Esophagus squamous epithelium (tissue), 5 donors: Measurements from ENCODE around the gene NADK2. TPM values are rescaled to one million over a fixed set of nuclear protein-coding genes. Genes with fewer than 3 reads are reported as not detected.

Experiments used
- DNase-seq: peaks from one replicate; lab custom pipeline; 2025; lab: John Stamatoyannopoulos, UW
- H3K27ac ChIP-seq, 4 donors: fragments of 200-600 bp; sonication (generic); one replicate each; pipeline ENCODE4 v1.5.1; 2016 to 2019; ENCODE audit warnings: mild to moderate bottlenecking in 1 of 4
- H3K27me3 ChIP-seq, 4 donors: fragments of 200-600 bp; sonication (generic); 1 replicate in 3 of 4; 2 replicates in 1 of 4; pipeline versions ENCODE4 v1.5.1 to v1.6.0; 2017 to 2021; ENCODE audit warnings: antibody characterized with exemption in 1 of 4
- H3K36me3 ChIP-seq, 3 donors: fragments of 200-600 bp; sonication (generic); one replicate each; pipeline ENCODE4 v1.5.1; 2016 to 2019
- H3K4me1 ChIP-seq, 3 donors: fragments of 200-600 bp; sonication (generic); one replicate each; pipeline ENCODE4 v1.5.1; 2017 to 2019
- H3K4me3 ChIP-seq, 4 donors: fragments of 200-600 bp; sonication (generic); 1 replicate in 3 of 4; 2 replicates in 1 of 4; pipeline ENCODE4 v1.5.1; 2016 to 2019; ENCODE audit warnings: mild to moderate bottlenecking in 2 of 4, moderate library complexity in 1 of 4
- H3K9me3 ChIP-seq, 3 donors: fragments of 200-600 bp; sonication (generic); one replicate each; pipeline ENCODE4 v1.5.1; 2016 to 2019
- POLR2A ChIP-seq, 4 donors: fragments of 450-650 bp; IDR thresholded peaks; one replicate each; pipeline ENCODE4 v1.6.1; 2017; ENCODE audit warnings: antibody characterized with exemption in 4 of 4, mild to moderate bottlenecking in 4 of 4, moderate library complexity in 3 of 4
- WGBS, 2 donors: methylation state at CpG; one replicate each; pipeline ENCODE4 v1.1.5; 2018; 5-methylcytosine and 5-hydroxymethylcytosine counted together
- intact Hi-C: fragments of 100-400 bp; cut with DNase I; formaldehyde crosslinking; loops from one replicate; pipeline ENCODE4 v1.15.0; 2022
- total RNA-seq, 4 donors: library from RNA; depleted of rRNA; stranded (reverse); fragments of >200 nt; gene quantifications; one replicate each; pipeline ENCODE4 v1.1.0, GENCODE V29; 2016
- TF ChIP-seq, protein P1 (sequence below), 6 experiments: fragments of 450-650 bp in 4 of 6; fragments of 200-600 bp in 2 of 6; sonication (generic) in 2 of 6; IDR thresholded peaks; one replicate each; pipeline ENCODE4 v1.5.1; 2016 to 2019; ENCODE audit warnings: antibody characterized with exemption in 6 of 6, mild to moderate bottlenecking in 4 of 6, moderate library complexity in 4 of 6
- donor health status: DM: yes; HTN: yes; CAD: no.

The NADK2 gene
- total RNA-seq, 4 donors from 2014 or later = 9.0 to 19.6 (median 15.4) TPM

DNA sequence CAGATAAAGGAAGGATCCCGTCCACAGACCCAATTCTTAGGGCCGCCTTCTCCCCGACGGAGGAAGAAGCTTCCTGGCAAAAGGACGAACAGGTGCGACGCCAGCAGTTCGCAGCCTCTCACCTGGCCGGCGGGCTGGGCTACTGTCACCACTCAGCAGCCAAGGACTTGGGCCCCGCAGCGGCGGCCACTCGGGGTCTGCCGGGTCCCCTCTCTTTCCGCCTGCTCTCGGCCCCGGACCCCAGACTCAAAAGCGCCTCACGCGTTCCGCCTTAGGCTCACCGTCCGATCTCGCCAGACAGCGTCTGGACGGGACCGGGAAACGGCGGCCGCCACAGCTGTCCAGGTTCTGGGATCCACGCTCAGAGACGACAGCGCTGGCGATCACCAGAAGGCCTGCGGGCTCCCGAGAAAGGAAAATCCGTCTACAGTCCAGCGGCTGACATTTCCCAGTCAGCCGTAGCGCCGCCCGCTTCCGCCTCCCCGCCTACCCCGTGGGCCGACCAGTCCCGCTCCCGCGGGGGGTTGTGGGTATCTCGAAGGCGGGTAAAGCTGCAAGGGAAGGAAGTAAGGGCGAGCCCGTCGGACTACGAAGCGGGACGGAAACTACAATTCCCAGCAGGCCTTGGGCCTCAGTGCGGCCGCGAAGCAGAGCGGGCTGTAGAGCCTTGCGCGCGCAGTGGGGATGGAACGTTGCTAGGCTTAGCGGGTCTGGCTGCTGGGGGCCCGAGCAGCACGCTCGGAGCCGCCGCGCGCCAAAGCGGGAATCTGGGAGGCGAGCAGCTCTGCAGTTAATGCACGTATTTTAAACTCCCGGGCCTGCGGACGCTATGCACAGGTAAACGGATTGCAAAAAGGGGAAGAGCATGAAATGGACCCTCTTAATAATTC lies 90.0 kb downstream of the NADK2 start, which contains the start of the genes LMBRD2 and SKP2:
Gene LMBRD2, minus strand, starts transcription at position 454 of the 890 bp plus-strand sequence. CDS start 8,538 bp downstream, outside the sequence.
Gene SKP2, plus strand, starts transcription at position 678 of the 890 bp plus-strand sequence. Its CDS starts 152 bp downstream, at position 830.
- Histone ChIP-seq H3K27me3 (no peaks in the 10 kb centered on the region), H3K36me3 (peaks cover 0 to 20% (median 0%) of the 10 kb centered on the region in 3 donors), H3K27ac (peak within 1 kb of the TSS; percentile 89 to 92 (median 91)), H3K9me3 (no peaks in the 10 kb centered on the region), H3K4me1 (peaks cover 0 to 66% (median 27%) of the 10 kb centered on the region in 3 donors), H3K4me3 (peak within 1 kb of the TSS; percentile 89 to 95 (median 92))
- WGBS, 2 donors = 0% methylated on average over 6 to 16 of the region's 81 CpGs
- DNase-seq = peak; percentile 92
- TF ChIP-seq POLR2A (IDR thresholded peaks at IDR 0.05) = peak in 3 of 4 donors; percentile 34 to 79 (median 64)
- TF ChIP-seq, protein P1, sequence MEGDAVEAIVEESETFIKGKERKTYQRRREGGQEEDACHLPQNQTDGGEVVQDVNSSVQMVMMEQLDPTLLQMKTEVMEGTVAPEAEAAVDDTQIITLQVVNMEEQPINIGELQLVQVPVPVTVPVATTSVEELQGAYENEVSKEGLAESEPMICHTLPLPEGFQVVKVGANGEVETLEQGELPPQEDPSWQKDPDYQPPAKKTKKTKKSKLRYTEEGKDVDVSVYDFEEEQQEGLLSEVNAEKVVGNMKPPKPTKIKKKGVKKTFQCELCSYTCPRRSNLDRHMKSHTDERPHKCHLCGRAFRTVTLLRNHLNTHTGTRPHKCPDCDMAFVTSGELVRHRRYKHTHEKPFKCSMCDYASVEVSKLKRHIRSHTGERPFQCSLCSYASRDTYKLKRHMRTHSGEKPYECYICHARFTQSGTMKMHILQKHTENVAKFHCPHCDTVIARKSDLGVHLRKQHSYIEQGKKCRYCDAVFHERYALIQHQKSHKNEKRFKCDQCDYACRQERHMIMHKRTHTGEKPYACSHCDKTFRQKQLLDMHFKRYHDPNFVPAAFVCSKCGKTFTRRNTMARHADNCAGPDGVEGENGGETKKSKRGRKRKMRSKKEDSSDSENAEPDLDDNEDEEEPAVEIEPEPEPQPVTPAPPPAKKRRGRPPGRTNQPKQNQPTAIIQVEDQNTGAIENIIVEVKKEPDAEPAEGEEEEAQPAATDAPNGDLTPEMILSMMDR (IDR thresholded peaks at IDR 0.05) = peak in 1 of 6 experiments; percentile 40
- intact Hi-C loops = no loop called here

DNA sequence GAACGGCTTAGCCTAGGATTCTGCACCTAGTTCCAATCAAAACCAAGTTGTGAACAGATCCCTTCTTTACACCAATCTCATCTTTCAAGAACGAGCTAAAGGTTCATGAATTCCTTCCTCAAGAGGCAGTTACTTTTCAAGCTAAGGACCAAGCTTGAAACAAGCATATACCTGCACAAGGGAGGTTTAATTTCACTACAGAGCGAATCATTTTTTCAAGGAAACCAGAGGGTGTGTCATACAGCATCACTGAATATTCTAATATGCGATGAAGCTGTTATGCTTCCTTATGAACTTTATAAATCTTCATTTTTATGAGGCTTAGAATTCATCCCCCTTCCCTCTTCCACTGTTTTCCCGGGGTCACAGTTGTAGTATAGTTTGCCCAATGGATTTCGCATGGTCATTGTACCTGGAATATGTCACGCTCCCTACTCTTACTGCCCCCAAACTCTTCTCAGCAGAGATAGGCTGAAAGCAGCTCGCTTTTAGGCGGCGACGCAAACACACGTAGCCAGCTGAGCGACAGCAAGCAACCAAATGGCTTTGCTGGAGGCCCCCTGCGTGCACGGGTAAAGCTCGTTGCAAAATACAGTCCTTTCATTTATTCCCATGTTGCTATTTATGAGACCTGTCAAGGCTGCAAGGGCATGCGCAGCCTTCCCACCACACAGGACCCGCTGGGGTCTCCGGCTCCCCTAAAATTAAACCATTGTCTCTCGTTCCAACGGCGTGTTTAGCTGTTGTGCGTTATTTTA lies 90.9 kb downstream of the NADK2 start:
- Histone ChIP-seq H3K9me3 (no peaks in the 10 kb centered on the region), H3K27me3 (no peaks in the 10 kb centered on the region), H3K4me1 (peaks cover 0 to 58% (median 24%) of the 10 kb centered on the region in 3 donors), H3K27ac (peak overlapping the region; percentile 89 to 92 (median 91)), H3K36me3 (peaks cover 0 to 15% (median 0%) of the 10 kb centered on the region in 3 donors), H3K4me3 (peak overlapping the region; percentile 89 to 95 (median 92))
- 2 to 3% methylated on average over 19 to 23 of the region's 23 CpGs for WGBS, 2 donors
- no peak for DNase-seq
- TF ChIP-seq, protein P1 (IDR thresholded peaks at IDR 0.05) = no peak
- TF ChIP-seq POLR2A (IDR thresholded peaks at IDR 0.05) = peak in 1 of 4 donors; percentile 5
- intact Hi-C loops = no loop called here

DNA sequence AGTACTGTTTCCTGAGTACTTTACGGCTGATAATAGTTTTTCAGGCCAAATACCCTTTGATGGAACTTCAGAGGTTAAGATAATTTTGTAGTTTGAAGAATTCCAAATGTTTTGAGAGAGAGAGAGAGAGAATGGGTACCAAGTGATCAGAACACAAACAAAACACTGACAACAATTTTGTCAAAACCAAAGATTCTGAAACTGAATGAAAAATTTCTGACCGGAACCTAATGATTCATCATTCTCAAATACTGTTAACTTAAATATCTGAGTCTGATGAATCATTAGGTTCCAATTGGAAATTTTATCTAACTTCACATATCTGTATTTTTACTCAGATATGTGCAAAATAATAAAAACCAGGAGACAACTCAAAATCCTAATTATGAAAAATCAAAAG lies 94.0 kb downstream of the NADK2 start:
- TF ChIP-seq, protein P1 (IDR thresholded peaks at IDR 0.05) = no peak
- TF ChIP-seq POLR2A (IDR thresholded peaks at IDR 0.05) = no peak
- Histone ChIP-seq H3K4me3 (no peak overlapping the region), H3K4me1 (peaks cover 0 to 32% (median 9%) of the 10 kb centered on the region in 3 donors), H3K27ac (no peak overlapping the region), H3K36me3 (peaks cover 0 to 3% (median 0%) of the 10 kb centered on the region in 3 donors), H3K9me3 (no peaks in the 10 kb centered on the region), H3K27me3 (no peaks in the 10 kb centered on the region)
- WGBS, 2 donors = 80 to 89% methylated on average over 2 of the region's 2 CpGs
- DNase-seq = no peak
- intact Hi-C loops = no loop called here

DNA sequence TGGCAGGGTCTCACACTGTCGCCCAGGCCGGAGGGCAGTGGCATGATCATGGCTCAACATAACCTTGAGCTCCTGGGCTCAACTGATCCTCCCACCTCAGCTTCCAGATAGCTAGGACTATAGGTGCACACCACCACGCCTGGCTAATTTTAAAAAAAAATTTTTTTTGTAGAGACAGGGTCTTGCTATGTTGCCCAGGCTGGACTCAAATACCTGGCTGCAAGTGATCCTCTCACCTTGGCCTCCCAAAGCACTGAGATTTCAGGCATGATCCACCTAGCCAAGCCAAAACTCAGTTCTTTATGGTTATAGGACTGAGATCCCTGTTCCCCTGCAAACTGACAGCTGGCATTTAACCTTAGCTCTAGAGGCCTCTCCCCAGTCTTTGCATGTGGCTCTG lies 95.3 kb downstream of the NADK2 start:
- intact Hi-C loops = no loop called here
- 63% methylated on average over 3 of the region's 3 CpGs for WGBS, 2 donors
- no peak for DNase-seq

More for the DNA sequence above, 95.3 kb downstream of the NADK2 start:
- H3K27ac ChIP-seq = no peak overlapping the region
- no peaks in the 10 kb centered on the region for H3K9me3 ChIP-seq
- H3K36me3 ChIP-seq = peaks cover 0 to 16% (median 0%) of the 10 kb centered on the region in 3 donors
- no peak overlapping the region for H3K4me3 ChIP-seq
- H3K4me1 ChIP-seq = peaks cover 0 to 27% (median 8%) of the 10 kb centered on the region in 3 donors
- H3K27me3 ChIP-seq = no peaks in the 10 kb centered on the region
- TF ChIP-seq POLR2A (IDR thresholded peaks at IDR 0.05) = no peak
- TF ChIP-seq, protein P1 (IDR thresholded peaks at IDR 0.05) = no peak
